HUDEP-2 (cell line): ENCODE results near the gene FAM168A.
A peak's percentile ranks its signal among the peaks of the same experiment; 100 is the strongest.

Experiments used
- DNase-seq, 76 experiments: peaks; one replicate each; lab custom pipeline; 2025; ENCODE audit not compliant: unreplicated experiment in 76 of 76; lab: John Stamatoyannopoulos, UW

FAM168A gene

DNA sequence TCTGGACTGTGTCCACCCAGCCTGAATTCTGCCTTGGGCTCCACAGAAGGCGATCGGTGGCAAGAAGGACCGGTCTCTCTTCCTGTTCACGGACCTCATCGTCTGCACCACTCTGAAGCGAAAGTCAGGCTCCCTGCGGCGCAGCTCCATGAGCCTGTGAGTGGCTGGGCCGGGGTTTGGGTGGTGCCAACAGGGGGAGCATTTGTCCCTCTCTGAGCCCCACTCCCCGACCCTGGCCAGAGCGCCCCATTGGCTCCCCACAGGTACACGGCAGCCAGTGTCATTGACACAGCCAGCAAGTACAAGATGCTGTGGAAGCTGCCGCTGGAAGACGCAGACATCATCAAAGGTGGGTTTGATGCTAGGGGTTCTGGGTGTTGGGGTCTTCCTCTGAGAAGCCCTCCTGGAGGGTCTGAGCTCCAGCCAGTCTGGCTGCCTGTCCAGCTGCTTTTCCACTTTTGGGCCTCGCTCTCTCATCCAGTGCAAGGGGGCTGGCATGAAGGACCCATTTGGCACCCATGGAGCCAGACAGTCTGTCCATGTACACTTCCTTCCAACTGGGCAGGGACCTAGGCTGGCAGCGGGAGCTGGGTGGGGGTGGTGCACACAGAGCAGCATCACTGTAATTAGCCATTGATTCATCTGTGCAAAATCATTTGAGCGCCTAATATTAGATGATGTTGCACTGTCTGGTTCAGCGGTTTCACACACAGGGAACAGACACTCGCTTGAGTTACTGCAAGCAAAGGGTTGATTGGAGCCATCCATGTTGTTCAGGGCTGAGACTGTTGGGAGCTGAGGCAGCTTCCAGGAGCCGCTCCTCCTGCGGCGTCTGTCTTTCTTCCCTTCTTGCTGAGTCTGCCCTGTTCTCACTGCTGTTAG is 240.7 kb downstream of the FAM168A start:
- DNase-seq = no peak

DNA sequence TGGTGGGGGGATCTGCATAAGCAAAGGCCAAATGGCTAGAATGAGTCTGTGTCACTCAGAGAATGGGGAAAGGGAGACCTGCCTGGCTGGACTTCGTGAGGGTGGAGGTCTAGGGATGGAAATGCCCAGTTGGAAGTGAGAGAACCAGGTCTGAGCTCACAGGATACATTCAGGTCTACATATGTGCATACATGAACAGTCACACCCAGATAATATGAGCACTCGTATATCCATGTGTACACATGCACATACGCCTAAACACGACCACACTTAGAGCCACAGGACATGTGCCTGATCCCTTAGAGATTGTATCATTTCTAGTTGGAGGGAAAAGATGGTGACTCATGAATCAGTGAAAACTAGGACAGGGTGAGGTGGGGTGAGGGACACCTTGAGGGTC is 242.8 kb downstream of the FAM168A start:
- DNase-seq = no peak

DNA sequence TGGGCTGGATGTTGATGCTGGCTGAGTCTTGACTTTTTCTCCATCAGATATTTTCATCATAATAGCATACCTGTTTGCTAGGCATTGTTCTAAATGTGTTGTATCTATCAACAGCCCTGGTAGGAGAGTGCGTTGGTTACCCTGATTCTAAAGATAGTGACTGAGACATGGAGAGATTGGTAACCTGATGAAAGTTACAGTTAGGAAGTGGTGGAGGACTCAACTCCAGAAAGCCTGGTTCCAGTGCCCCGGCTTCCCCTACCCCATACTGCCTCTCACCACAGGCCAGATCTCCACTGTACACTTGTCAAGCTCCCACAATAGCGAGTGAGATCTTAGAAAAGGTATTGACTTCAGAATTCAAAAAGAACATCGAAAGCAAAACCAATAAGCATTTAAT is 244.5 kb downstream of the FAM168A start:
- no peak for DNase-seq

- peak in 44 of 76 experiments; percentile 4 to 60 (median 26) for DNase-seq
Measured at GRCh38 chr11:73350908-73351636, 246.8 kb downstream of the FAM168A start.
